Uterus (tissue), 2 donors: ENCODE measurements around the gene PRR30.

Experiments used
- CTCF ChIP-seq, 4 experiments: fragments of 200-600 bp in 2 of 4; fragments of 450-650 bp in 2 of 4; sonication (generic) in 2 of 4; IDR thresholded peaks; one replicate each; pipeline ENCODE4 v1.5.1; 2016 to 2019; ENCODE audit warnings: antibody characterized with exemption in 4 of 4, mild to moderate bottlenecking in 2 of 4, moderate library complexity in 1 of 4
- POLR2A ChIP-seq, 2 donors: fragments of 450-650 bp; IDR thresholded peaks; one replicate each; pipeline ENCODE4 v1.6.1; 2016; ENCODE audit warnings: antibody characterized with exemption in 2 of 2, mild to moderate bottlenecking in 1 of 2, moderate library complexity in 1 of 2

DNA sequence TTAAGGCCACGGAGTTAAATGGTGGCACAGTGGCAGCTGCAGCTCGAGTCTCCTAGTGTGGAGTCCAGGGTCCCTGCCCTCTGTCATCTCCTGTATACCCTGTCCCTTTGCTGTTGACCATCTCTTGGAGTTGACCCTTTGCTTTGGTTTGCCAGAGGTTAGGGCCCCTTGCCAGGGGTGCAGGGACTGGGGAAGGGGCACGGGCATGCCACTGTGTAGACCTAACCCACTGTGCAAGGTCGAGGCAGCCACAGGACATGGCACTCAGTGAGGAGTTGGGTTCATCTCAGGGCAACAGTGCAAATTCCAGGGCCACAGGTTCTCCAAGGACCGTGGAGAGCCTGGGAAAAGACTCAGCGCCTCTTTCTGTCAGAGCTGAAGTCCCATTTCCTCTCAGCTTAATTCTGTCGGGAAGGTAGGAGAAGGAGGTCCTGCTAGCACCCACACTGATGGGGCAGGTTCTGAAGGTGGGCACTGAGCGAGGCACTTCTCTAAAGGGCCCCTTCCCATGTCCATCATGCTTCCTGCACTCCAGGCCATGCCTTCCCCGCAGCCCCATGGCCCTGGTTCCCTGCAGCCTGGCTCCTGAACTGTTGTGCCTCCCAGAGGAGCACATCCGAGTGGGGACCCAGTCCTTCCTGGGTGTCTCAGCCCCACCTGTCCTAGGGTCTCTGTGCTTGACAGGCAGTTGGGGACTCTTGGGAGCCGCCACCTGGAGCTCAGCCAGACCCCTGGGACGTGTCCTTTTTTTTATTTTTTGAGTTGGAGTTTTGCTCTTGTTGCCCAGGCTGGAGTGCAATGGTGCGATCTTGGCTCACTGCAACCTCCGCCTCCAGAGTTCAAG, 49.9 kb downstream of the PRR30 start:
- TF ChIP-seq CTCF (IDR thresholded peaks at IDR 0.05) (no peak), POLR2A (IDR thresholded peaks at IDR 0.05) (no peak)
